ENCODE measurements around the gene HSD17B14. TPM values are rescaled to one million over a fixed set of nuclear protein-coding genes. Genes with fewer than 3 reads are reported as not detected.
A peak's percentile ranks its signal among the peaks of the same experiment; 100 is the strongest.

The HSD17B14 gene
- total and polyA plus RNA-seq, 2 of the 8 experiments (the other 6 are each of a cell fraction or from before 2014, with no cell fraction given), result 8.4 to 25.5 TPM

DNA sequence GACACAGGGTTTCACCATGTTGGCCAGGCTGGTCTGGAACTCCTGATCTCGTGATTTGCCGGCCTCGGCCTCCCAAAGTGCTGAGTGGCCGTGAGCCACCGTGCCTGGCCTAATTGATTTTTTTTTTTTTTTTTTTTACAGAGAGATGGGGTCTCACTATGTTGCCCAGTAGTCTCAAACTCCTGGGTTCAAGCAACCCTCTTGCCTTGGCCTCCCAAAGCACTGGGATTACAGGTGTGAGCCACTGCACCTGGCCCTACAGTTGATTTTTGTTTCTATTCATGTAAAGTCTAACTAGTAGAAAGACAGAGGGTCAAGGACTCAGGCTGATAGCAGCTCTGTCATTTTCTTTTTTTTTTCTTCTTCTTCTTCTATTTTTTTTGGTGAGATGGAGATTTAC is 59.2 kb downstream of the HSD17B14 start:
- Histone ChIP-seq H4K20me1 (replicated peaks in 1 of 2; ENCODE audit: control insufficient read depth in 1 of 2, insufficient read depth in 2 of 2, low read length in 2 of 2) (no peaks in the 10 kb centered on the region), H2AK5ac (ENCODE audit: low read depth, low read length) (no peak overlapping the region), H2BK5ac (ENCODE audit: low read depth, low read length) (no peak overlapping the region), H3K79me1 (ENCODE audit: low read depth, low read length) (no peaks in the 10 kb centered on the region), H3K4me2 (ENCODE audit: insufficient read depth in 1 of 2, low read depth in 2 of 2, low read length in 2 of 2) (no peak overlapping the region), H3K4me1 (replicated peaks in 1 of 4; ENCODE audit: control insufficient read depth in 3 of 4, insufficient read depth in 4 of 4, low read length in 3 of 4) (no peaks in the 10 kb centered on the region), H3K4ac (replicated peaks; ENCODE audit: insufficient read length, low read depth, low read length) (no peak overlapping the region), H4K5ac (ENCODE audit: insufficient read length, low read depth, low read length) (no peak overlapping the region), H3K23ac (ENCODE audit: insufficient read length) (no peak overlapping the region), H3K23me2 (ENCODE audit: low read depth, low read length) (0 out of 2 replicates have a peak, but pooled peaks cover 2% of the 10 kb centered on the region), H2BK15ac (ENCODE audit: low read length) (no peak overlapping the region), H3K27ac (ENCODE audit: low read depth, low read length) (no peak overlapping the region), H2AFZ (ENCODE audit: low read length) (no peak overlapping the region), H3K9me3 (ENCODE audit: insufficient read depth in 2 of 2, low read depth in 1 of 2, low read length in 1 of 2) (no peaks in the 10 kb centered on the region), H2BK12ac (ENCODE audit: low read depth, low read length) (no peak overlapping the region), H3K27me3 (replicated peaks in 1 of 4; ENCODE audit: control insufficient read depth in 3 of 4, extremely low read depth in 1 of 4, insufficient read depth in 3 of 4, low read length in 3 of 4) (no peaks in the 10 kb centered on the region; a peak in 1 of 7 replicates), H3K14ac (ENCODE audit: insufficient read length) (no peak overlapping the region), H2BK20ac (ENCODE audit: low read length) (no peak overlapping the region), H4K91ac (replicated peaks; ENCODE audit: insufficient read length, low read length) (no peak overlapping the region), H3K36me3 (ENCODE audit: control insufficient read depth in 2 of 4, insufficient read depth in 4 of 4, low read length in 3 of 4) (no peaks in the 10 kb centered on the region), H3K56ac (replicated peaks; ENCODE audit: insufficient read length, low read depth, low read length) (no peak overlapping the region), H3K9ac (replicated peaks in 1 of 4; ENCODE audit: extremely low read depth in 1 of 4, low read depth in 3 of 4, low read length in 3 of 4) (no peak overlapping the region), H4K8ac (ENCODE audit: extremely low read depth, insufficient read depth, low read length) (no peak overlapping the region), H3K4me3 (ENCODE audit: extremely low read depth in 1 of 4, insufficient read depth in 2 of 4, low read depth in 3 of 4, low read length in 4 of 4) (no peak overlapping the region), H2BK120ac (replicated peaks; ENCODE audit: low read depth, low read length) (no peak overlapping the region), H3K18ac (ENCODE audit: extremely low read depth, low read length) (no peak overlapping the region), H3K79me2 (ENCODE audit: control insufficient read depth in 1 of 2, insufficient read depth in 2 of 2, low read length in 2 of 2) (no peaks in the 10 kb centered on the region)
- TF ChIP-seq KDM1A (IDR thresholded peaks at IDR 0.05; ENCODE audit: borderline replicate concordance, low read length), result 0 out of 2 replicates have a peak, but pooled peaks have one; percentile 16
- TF ChIP-seq SUZ12 (IDR thresholded peaks at IDR 0.05; ENCODE audit: low read length), result no peak
- ChIA-PET CTCF (ENCODE audit: partially characterized antibody) (interaction anchor here (0.6 to 3.0 kb wide), 3 partner anchors 11 to 126 kb away, joined by 3 to 16 read pairs (median 4); no protein-coding TSS in a partner anchor), POLR2A (ENCODE audit: partially characterized antibody) (interaction anchor here (1.0 to 2.6 kb wide), 4 partner anchors 19 to 147 kb away, joined by 3 to 11 read pairs (median 5); partner anchors contain the start of genes FGF21 and FUT1)
- no peak for FAIRE-seq
- DNase-seq (ENCODE audit: low read depth in 1 of 2, low spot score in 2 of 2), result no peak
- 93% methylated on average over 5 of the region's 5 CpGs; no CpG with 5 or more reads in 1 of the 2 experiments for WGBS, 2 experiments (ENCODE audit: extremely low coverage in 1 of 2, insufficient coverage in 1 of 2, insufficient read length in 1 of 2, insufficient replicate concordance in 2 of 2, low coverage in 1 of 2, low lambda C conversion rate in 2 of 2, missing lambda C conversion rate in 1 of 2)

Measured in H1 (cell line).